Caco-2 (cell line): ENCODE results near the gene LOC101059915.
"Not testable (repeated sequence)": the region's sequence is repeated elsewhere in the genome, so short reads cannot be mapped to it uniquely, and the experiment has no call there.

ENCODE experiments used
- BruUV-seq: library from RNA; stranded (reverse); fragments of 400-500 nt; replicated peaks from 2 replicates; lab custom pipeline; 2021; lab: Mats Ljungman, UMichigan
- CTCF ChIA-PET: fragments of 300-600 bp; sonication (Branson Sonifier 250); formaldehyde crosslinking; loops from one replicate; lab custom pipeline; 2022; ENCODE audit warnings: antibody characterized with exemption; lab: Charles Lee
- POLR2A ChIA-PET: fragments of 300-600 bp; sonication (Branson Sonifier 250); formaldehyde crosslinking; loops from one replicate; lab custom pipeline; 2022; ENCODE audit warnings: antibody characterized with exemption; lab: Charles Lee
- DNase-seq, 2 experiments: peaks; one replicate each; pipeline versions ENCODE4 v3.0.0 to v3.0.0-alpha.2; 2020 to 2022
- H3K27me3 ChIP-seq: replicated peaks from 2 replicates; pipeline ENCODE4 v1.6.0; 2011; ENCODE audit warnings: low read length; ENCODE audit not compliant: control insufficient read depth, insufficient read depth
- H3K36me3 ChIP-seq: 2 replicates; pipeline ENCODE4 v1.5.1; 2011; ENCODE audit warnings: low read length; ENCODE audit not compliant: control insufficient read depth, insufficient read depth
- H3K4me1 ChIP-seq: fragments of 250-450 bp; sonication (Bioruptor Pico); 2 replicates; pipeline ENCODE4 v1.5.1; 2020; ENCODE audit warnings: mild to moderate bottlenecking
- H3K4me3 ChIP-seq: 2 replicates; pipeline ENCODE4 v1.5.1; 2011; ENCODE audit warnings: low read depth, mild to moderate bottlenecking, control low read depth, low read length
- H3K9me3 ChIP-seq: fragments of 250-450 bp; sonication (Bioruptor Pico); 2 replicates; pipeline ENCODE4 v1.5.1; 2020; ENCODE audit warnings: mild to moderate bottlenecking, moderate library complexity
- H3K27ac Mint-ChIP-seq: one replicate; pipeline ENCODE4 v1.8.0; 2022; ENCODE audit warnings: mixed read lengths; ENCODE audit not compliant: unreplicated experiment
- H3K27me3 Mint-ChIP-seq: one replicate; pipeline ENCODE4 v1.8.0; 2022; ENCODE audit warnings: mixed read lengths; ENCODE audit not compliant: insufficient read depth, unreplicated experiment
- H3K36me3 Mint-ChIP-seq: one replicate; pipeline ENCODE4 v1.8.0; 2022; ENCODE audit warnings: mild to moderate bottlenecking, mixed read lengths; ENCODE audit not compliant: insufficient read depth, unreplicated experiment
- H3K4me1 Mint-ChIP-seq: one replicate; pipeline ENCODE4 v1.8.0; 2022; ENCODE audit warnings: low read depth, mixed read lengths; ENCODE audit not compliant: unreplicated experiment
- H3K4me3 Mint-ChIP-seq: one replicate; pipeline ENCODE4 v1.8.0; 2022; ENCODE audit warnings: mild to moderate bottlenecking, moderate library complexity, mixed read lengths; ENCODE audit not compliant: unreplicated experiment
- H3K9me3 Mint-ChIP-seq: one replicate; pipeline ENCODE4 v1.8.0; 2022; ENCODE audit warnings: mixed read lengths; ENCODE audit not compliant: unreplicated experiment
- intact Hi-C: fragments of 100-400 bp; cut with micrococcal nuclease; formaldehyde crosslinking; loops from one replicate; pipeline ENCODE4 v1.10.0; 2022; ENCODE audit not compliant: unreplicated experiment
- TF ChIP-seq, protein P1 (sequence below), 2 experiments: fragments of 200-600 bp in 1 of 2; IDR thresholded peaks; 1 replicate in 1 of 2; 2 replicates in 1 of 2; pipeline versions ENCODE4 v1.5.1 to v1.8.0; 2011 to 2022; ENCODE audit warnings: antibody characterized with exemption in 1 of 2, control low read depth in 1 of 2, inconsistent platforms in 1 of 2, low read depth in 1 of 2, low read length in 1 of 2, mild to moderate bottlenecking in 1 of 2, moderate library complexity in 1 of 2; ENCODE audit not compliant: insufficient read depth in 1 of 2, severe bottlenecking in 1 of 2, unreplicated experiment in 1 of 2

LOC101059915 gene

DNA sequence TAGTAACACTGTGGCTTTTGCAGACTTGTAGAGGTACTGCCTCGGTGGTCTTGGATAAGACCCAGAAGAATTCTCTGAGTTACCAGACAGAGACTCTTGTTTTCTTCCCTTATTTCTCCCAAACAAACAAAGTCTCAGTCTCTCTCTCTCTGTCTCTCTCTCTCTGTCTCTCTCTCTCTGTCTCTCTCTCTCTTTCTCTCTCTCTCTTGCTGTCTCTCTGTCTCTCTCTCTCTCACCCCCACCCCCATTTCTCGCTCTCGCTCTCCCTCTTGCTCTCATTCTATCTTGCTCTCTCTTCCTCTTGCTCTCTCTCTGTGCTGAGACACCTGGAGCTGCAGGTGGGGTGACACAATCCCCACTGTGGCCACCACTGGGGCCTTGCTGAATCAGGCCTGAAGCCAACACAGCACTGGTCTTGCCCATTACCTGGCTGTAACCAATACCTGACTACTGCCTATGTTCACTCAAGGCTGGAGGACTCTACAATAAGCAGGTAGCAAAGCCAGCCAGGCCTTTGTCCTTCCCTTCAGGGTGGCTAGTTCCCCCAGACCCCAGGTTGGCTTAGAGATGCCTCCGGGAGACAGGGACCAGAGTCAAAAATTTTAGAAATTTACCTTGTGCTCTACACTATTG is 12.3 kb downstream of the LOC101059915 start:
- no peak for DNase-seq
- Histone ChIP-seq H3K4me3 (no peak overlapping the region), H3K4me1 (no peaks in the 10 kb centered on the region), H3K36me3 (no peaks in the 10 kb centered on the region), H3K9me3 (no peaks in the 10 kb centered on the region), H3K27me3 (no peaks in the 10 kb centered on the region)
- Mint-ChIP-seq H3K4me3 (no peak overlapping the region), H3K36me3 (no peaks in the 10 kb centered on the region), H3K4me1 (no peaks in the 10 kb centered on the region), H3K27me3 (peaks cover 3% of the 10 kb centered on the region), H3K9me3 (peaks cover 5% of the 10 kb centered on the region), H3K27ac (no peak overlapping the region)
- ChIA-PET CTCF (no interaction called here), POLR2A (no interaction called here)
- TF ChIP-seq, protein P1, sequence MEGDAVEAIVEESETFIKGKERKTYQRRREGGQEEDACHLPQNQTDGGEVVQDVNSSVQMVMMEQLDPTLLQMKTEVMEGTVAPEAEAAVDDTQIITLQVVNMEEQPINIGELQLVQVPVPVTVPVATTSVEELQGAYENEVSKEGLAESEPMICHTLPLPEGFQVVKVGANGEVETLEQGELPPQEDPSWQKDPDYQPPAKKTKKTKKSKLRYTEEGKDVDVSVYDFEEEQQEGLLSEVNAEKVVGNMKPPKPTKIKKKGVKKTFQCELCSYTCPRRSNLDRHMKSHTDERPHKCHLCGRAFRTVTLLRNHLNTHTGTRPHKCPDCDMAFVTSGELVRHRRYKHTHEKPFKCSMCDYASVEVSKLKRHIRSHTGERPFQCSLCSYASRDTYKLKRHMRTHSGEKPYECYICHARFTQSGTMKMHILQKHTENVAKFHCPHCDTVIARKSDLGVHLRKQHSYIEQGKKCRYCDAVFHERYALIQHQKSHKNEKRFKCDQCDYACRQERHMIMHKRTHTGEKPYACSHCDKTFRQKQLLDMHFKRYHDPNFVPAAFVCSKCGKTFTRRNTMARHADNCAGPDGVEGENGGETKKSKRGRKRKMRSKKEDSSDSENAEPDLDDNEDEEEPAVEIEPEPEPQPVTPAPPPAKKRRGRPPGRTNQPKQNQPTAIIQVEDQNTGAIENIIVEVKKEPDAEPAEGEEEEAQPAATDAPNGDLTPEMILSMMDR (IDR thresholded peaks at IDR 0.05; ENCODE audit: insufficient read depth in 1 of 2, low read depth in 1 of 2, low read length in 1 of 2, severe bottlenecking in 1 of 2, unreplicated experiment in 1 of 2): no peak
- no TSS peak for BruUV-seq
- intact Hi-C loops: no loop called here

DNA sequence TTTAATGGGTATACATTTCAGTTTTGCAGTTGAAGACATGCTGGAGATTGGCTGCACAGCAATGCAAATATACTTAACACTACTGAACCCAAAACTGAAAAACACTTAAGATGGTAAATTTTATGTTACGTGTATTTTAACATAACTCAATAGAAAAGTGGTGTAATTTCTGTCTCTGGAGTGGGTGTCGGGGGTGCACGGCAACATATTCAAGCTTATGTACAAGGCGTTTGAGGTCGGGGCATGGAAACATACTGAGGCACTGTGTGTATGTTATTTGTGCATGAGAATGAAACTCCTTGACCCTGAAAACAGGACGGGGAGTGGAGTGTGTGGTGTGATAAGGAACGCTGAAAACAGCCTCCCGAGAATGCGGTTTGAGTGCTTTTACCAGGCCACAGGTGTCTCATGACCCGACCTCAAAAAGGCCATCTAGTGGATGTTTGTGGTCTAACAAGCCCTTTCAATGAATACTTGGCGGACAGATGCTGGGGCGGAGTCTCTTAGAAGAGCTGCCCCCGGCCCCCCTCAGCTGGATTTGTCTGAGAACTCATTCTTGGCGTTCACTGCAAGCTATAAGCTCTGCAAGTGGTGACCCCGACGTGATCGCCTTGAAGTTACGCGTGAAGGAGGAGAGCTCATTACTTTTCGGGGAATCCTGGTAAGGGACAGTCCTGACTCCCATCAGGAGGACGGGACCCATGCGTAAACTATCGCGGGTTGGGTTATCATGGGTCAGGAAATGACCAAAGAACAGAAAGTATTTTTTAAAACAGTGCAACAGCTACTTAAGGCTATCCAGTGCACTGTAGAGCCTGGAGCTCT is 29.5 kb downstream of the LOC101059915 start:
- H3K36me3 Mint-ChIP-seq, DNase-seq, H3K36me3 ChIP-seq, H3K9me3 Mint-ChIP-seq, H3K4me3 Mint-ChIP-seq, H3K4me3 ChIP-seq, BruUV-seq, intact Hi-C loops, H3K9me3 ChIP-seq, H3K27me3 ChIP-seq, CTCF ChIA-PET, POLR2A ChIA-PET, H3K27ac Mint-ChIP-seq, H3K4me1 ChIP-seq, H3K27me3 Mint-ChIP-seq, H3K4me1 Mint-ChIP-seq: not testable (repeated sequence)

DNA sequence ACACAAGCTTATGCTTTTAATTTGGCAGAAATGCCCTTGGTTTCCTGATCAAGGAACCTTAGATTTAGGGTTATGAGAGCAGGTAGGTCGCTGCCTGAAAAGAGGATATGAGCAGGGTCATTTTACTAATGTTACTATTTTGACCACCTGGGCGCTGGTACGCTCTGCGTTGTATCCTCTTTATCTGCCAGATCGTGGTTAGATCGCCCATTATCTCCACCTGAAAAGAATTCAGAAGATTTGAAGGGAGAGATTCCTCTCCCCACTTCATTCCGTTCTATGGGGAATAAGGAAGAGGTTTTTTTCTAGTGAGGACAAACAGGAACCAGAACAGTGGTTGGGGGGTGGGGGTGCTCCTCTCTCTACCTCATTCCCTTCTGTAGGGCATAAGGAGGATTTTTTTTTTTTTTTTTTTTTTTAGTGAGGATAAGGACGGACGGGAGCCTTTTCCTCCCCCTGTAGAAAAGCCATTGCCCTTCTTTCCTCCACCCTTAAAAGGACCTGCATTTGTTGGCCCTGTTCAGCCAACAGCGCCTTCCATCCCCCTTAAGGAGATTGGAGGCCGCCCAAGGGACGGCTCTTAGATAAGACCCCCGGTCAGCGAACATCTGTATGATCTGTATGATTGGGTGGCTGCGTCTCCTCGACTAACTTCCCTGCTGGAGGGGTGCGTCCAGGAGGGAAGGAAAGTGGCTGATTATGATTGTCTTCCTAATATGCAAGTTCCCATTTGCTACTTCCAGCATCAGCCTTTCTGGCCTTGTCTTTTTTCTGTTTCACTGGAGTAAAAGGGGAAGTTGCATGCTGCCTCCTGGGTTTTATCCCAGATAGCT is 30.3 kb downstream of the LOC101059915 start:
- DNase-seq, H3K9me3 ChIP-seq, H3K4me3 Mint-ChIP-seq, POLR2A ChIA-PET, H3K27me3 ChIP-seq, H3K4me1 ChIP-seq, H3K27me3 Mint-ChIP-seq, CTCF ChIA-PET, H3K4me1 Mint-ChIP-seq, H3K36me3 ChIP-seq, intact Hi-C loops, H3K27ac Mint-ChIP-seq, BruUV-seq, H3K9me3 Mint-ChIP-seq, H3K4me3 ChIP-seq, H3K36me3 Mint-ChIP-seq: not testable (repeated sequence)

DNA sequence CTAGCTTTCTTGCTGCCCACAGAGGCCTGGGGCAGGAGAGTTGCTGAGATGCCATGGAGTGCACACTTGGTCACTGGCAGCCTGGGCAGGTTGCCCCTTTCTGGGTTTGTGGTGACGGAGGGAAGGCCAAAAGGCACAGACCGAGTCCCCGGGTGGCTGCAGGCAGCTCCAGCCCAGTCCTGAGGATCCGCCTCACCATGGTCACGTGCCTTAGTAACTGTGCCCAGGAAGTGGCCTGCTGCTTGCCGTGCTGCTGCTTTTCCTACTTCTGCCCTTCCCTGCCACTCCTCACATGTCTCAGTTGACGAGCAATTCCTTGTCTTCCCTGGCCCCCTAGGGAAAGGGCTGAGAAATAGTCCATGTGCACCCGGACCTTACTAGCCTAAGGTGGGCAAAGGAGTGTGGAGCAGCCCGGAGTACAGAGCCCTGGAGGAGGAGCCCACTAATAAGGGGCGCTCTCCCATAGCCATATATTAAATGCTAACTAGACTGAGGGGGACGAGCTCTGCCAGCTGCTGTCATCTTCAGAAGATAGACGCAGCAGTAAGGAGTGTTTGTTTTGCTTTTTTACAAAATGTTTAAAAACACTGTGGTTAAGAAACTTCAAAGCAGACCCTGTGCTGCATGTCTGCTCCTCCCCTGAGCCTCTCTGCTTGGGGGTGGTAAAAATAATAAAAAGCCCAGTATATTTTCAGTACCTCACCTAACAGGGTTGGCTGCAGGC is 31.1 kb downstream of the LOC101059915 start:
- H3K27ac Mint-ChIP-seq, H3K4me1 ChIP-seq, H3K27me3 ChIP-seq, H3K36me3 ChIP-seq, DNase-seq, H3K4me1 Mint-ChIP-seq, H3K4me3 Mint-ChIP-seq, H3K27me3 Mint-ChIP-seq, intact Hi-C loops, CTCF ChIA-PET, H3K9me3 ChIP-seq, BruUV-seq, POLR2A ChIA-PET, H3K9me3 Mint-ChIP-seq, H3K36me3 Mint-ChIP-seq, H3K4me3 ChIP-seq: not testable (repeated sequence)

DNA sequence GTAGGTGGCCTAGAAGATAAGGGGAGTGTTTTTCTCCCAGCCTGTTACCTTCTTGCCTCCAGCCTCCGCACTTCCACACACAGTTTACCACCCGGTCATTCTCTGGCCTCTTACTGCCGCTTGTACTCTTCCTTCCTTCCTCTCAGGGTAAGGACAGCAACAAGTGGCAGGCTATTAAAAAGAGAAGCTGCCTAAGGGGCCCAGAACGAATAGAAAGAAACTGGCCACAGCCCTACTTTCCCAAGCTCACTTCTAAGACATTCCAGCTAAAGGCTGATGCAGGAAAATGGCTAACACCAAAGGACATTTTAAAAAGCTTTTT is 31.6 kb downstream of the LOC101059915 start:
- intact Hi-C loops, H3K4me1 ChIP-seq: not testable (repeated sequence)

More for the DNA sequence above, 31.6 kb downstream of the LOC101059915 start:
- H3K27ac Mint-ChIP-seq, H3K9me3 Mint-ChIP-seq, H3K4me3 Mint-ChIP-seq, POLR2A ChIA-PET, H3K36me3 Mint-ChIP-seq, H3K9me3 ChIP-seq, H3K4me3 ChIP-seq, DNase-seq, H3K4me1 Mint-ChIP-seq, BruUV-seq, H3K27me3 ChIP-seq, H3K36me3 ChIP-seq, CTCF ChIA-PET, H3K27me3 Mint-ChIP-seq: not testable (repeated sequence)
